Smooth muscle cell (in vitro differentiated cells): ENCODE measurements around the gene PKIB. TPM values are rescaled to one million over a fixed set of nuclear protein-coding genes. Genes with fewer than 3 reads are reported as not detected.
A peak's percentile ranks its signal among the peaks of the same experiment; 100 is the strongest.
"Not testable (repeated sequence)": the region's sequence is repeated elsewhere in the genome, so short reads cannot be mapped to it uniquely, and the experiment has no call there.

Source experiments
- DNase-seq: peaks from one replicate; lab custom pipeline; 2025; ENCODE audit not compliant: unreplicated experiment; lab: John Stamatoyannopoulos, UW
- H2AFZ ChIP-seq: fragments of 200-600 bp; sonication (generic); 2 replicates; pipeline ENCODE4 v1.6.0; 2016; ENCODE audit warnings: antibody characterized with exemption, low read depth, mild to moderate bottlenecking
- H3F3A ChIP-seq: fragments of 200-600 bp; sonication (generic); 2 replicates; pipeline ENCODE4 v1.6.0; 2017; ENCODE audit warnings: antibody characterized with exemption, low read depth
- H3K27ac ChIP-seq: fragments of 200-600 bp; sonication (generic); 2 replicates; pipeline ENCODE4 v1.5.1; 2016; ENCODE audit warnings: low read depth, mild to moderate bottlenecking
- H3K27me3 ChIP-seq: fragments of 200-600 bp; sonication (generic); 2 replicates; pipeline ENCODE4 v1.6.1; 2016; ENCODE audit warnings: low read depth, mild to moderate bottlenecking
- H3K36me3 ChIP-seq: fragments of 200-600 bp; sonication (generic); 2 replicates; pipeline ENCODE4 v1.5.1; 2016; ENCODE audit warnings: low read depth
- H3K4me1 ChIP-seq: fragments of 200-600 bp; sonication (generic); 2 replicates; pipeline ENCODE4 v1.5.1; 2016; ENCODE audit warnings: low read depth
- H3K4me2 ChIP-seq: fragments of 200-600 bp; sonication (generic); 2 replicates; pipeline ENCODE4 v1.6.0; 2016; ENCODE audit warnings: mild to moderate bottlenecking
- H3K4me3 ChIP-seq: fragments of 200-600 bp; sonication (generic); 2 replicates; pipeline ENCODE4 v1.5.1; 2016; ENCODE audit warnings: mild to moderate bottlenecking
- H3K79me2 ChIP-seq: fragments of 200-600 bp; sonication (generic); 2 replicates; pipeline ENCODE4 v1.6.0; 2016; ENCODE audit warnings: low read depth, mild to moderate bottlenecking
- H3K9ac ChIP-seq: fragments of 200-600 bp; sonication (generic); 2 replicates; pipeline ENCODE4 v1.6.0; 2016; ENCODE audit warnings: low read depth
- H3K9me3 ChIP-seq: fragments of 200-600 bp; sonication (generic); replicated peaks from 2 replicates; pipeline ENCODE4 v1.5.1; 2016; ENCODE audit warnings: low read depth
- H4K20me1 ChIP-seq: fragments of 200-600 bp; sonication (generic); 2 replicates; pipeline ENCODE4 v1.6.0; 2016; ENCODE audit warnings: low read depth
- CTCF ChIP-seq: fragments of 200-600 bp; sonication (generic); IDR thresholded peaks from 2 replicates; pipeline ENCODE4 v1.5.1; 2017; ENCODE audit warnings: borderline replicate concordance, mild to moderate bottlenecking, antibody characterized with exemption; ENCODE audit not compliant: insufficient read depth, poor library complexity, severe bottlenecking
- WGBS: methylation state at CpG from one replicate; pipeline ENCODE4 v1.1.7; 2016; ENCODE audit warnings: low lambda C conversion rate; 5-methylcytosine and 5-hydroxymethylcytosine counted together
- polyA plus RNA-seq: library from polyadenylated mRNA; unstranded; fragments of >200 nt; fragmentation: Nextera tagmentation; extraction: Ambion mirVana; gene quantifications from 2 replicates; pipeline ENCODE4 v1.2.1, GENCODE V29; 2016
- total RNA-seq: library from RNA; depleted of rRNA; stranded (reverse); fragments of >200 nt; gene quantifications from 2 replicates; pipeline ENCODE4 v1.2.3, GENCODE V29; 2014

The PKIB gene
- total and polyA plus RNA-seq, 2 experiments from 2014 or later: 65.6 to 82.6 TPM

- H4K20me1 ChIP-seq: no peaks in the 10 kb centered on the region
- H3K27ac ChIP-seq: no peak overlapping the region
- no peaks in the 10 kb centered on the region for H3K9me3 ChIP-seq
- no peak overlapping the region for H3K4me3 ChIP-seq
- no peak overlapping the region for H2AFZ ChIP-seq
- no peaks in the 10 kb centered on the region for H3K79me2 ChIP-seq
- H3K4me2 ChIP-seq: no peak overlapping the region
- H3K27me3 ChIP-seq: no peaks in the 10 kb centered on the region
- H3K4me1 ChIP-seq: no peaks in the 10 kb centered on the region
- WGBS: 97% methylated on average over 9 of the region's 9 CpGs
- H3F3A ChIP-seq: no peaks in the 10 kb centered on the region
- H3K36me3 ChIP-seq: no peaks in the 10 kb centered on the region
- no peak for TF ChIP-seq CTCF
- DNase-seq: no peak
- H3K9ac ChIP-seq: no peak overlapping the region
Observed at GRCh38 chr6:122746688-122747087, 136.5 kb downstream of the PKIB start.

DNA sequence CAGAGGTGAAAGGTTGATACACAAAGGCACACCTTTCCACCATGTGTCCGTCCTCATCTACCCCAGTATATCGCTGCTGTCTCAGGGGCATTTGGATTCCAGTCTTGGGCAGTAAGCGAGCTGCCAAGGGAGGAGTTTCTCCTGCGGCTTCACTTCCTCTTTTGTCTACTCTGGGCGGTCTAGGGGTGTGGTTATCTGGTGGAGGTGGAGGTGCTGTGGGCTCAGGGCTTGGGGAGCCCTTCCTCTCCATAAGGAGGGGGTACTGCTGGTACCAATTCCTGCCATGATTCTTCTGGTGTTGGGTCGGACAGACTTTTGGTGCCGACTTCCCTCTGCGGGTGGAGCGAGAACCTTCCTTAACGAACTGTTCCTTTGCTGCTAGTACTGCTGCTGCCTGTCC lies 137.4 kb downstream of the PKIB start:
- Histone ChIP-seq H4K20me1 (no peaks in the 10 kb centered on the region), H2AFZ (no peak overlapping the region), H3K4me3 (no peak overlapping the region), H3K9me3 (no peaks in the 10 kb centered on the region), H3K79me2 (no peaks in the 10 kb centered on the region), H3F3A (no peaks in the 10 kb centered on the region), H3K27ac (no peak overlapping the region), H3K4me1 (no peaks in the 10 kb centered on the region), H3K36me3 (no peaks in the 10 kb centered on the region), H3K9ac (no peak overlapping the region), H3K27me3 (no peaks in the 10 kb centered on the region), H3K4me2 (no peak overlapping the region)
- no peak for TF ChIP-seq CTCF
- WGBS: 95% methylated on average over 10 of the region's 10 CpGs
- no peak for DNase-seq

DNA sequence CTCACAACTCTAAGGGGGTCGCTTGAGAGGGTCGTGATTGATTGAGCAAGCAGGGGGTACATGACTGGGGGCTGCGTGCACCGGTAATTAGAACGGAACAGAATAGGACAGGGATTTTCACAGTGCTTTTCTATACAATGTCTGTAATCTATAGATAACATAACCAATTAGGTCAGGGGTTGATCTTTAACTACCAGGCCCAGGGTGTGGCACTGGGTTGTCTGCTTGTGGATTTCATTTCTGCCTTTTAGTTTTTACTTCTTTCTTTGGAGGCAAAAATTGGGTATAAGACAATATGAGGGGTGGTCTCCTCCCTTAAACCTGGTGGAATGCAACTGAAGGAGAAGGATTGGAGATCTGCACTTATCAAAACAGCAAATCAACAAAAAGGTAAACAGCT lies 138.7 kb downstream of the PKIB start:
- not testable (repeated sequence) for DNase-seq, H3F3A ChIP-seq, H3K4me3 ChIP-seq, H3K27me3 ChIP-seq, H3K27ac ChIP-seq, H3K4me1 ChIP-seq, H3K9me3 ChIP-seq, H3K4me2 ChIP-seq, H3K79me2 ChIP-seq, H3K36me3 ChIP-seq, H2AFZ ChIP-seq, H4K20me1 ChIP-seq, H3K9ac ChIP-seq
- WGBS: 38% methylated on average over 5 of the region's 5 CpGs

- WGBS: 86% methylated on average over 4 of the region's 4 CpGs
- no peaks in the 10 kb centered on the region for H3K36me3 ChIP-seq
- no peak overlapping the region for H3K4me2 ChIP-seq
- no peaks in the 10 kb centered on the region for H3K4me1 ChIP-seq
- H3K27ac ChIP-seq: peak overlapping the region; percentile 10
- DNase-seq: no peak
- H3K9ac ChIP-seq: no peak overlapping the region
- H4K20me1 ChIP-seq: no peaks in the 10 kb centered on the region
- no peaks in the 10 kb centered on the region for H3K9me3 ChIP-seq
- no peak overlapping the region for H3K4me3 ChIP-seq
- TF ChIP-seq CTCF: no peak
- no peaks in the 10 kb centered on the region for H3K27me3 ChIP-seq
- H3K79me2 ChIP-seq: no peaks in the 10 kb centered on the region
- no peaks in the 10 kb centered on the region for H3F3A ChIP-seq
- H2AFZ ChIP-seq: no peak overlapping the region
Observed at GRCh38 chr6:122749451-122750050, 139.3 kb downstream of the PKIB start.
